Common myeloid progenitor, CD34-positive (primary cell): ENCODE results near the gene KHDC4.

Experiments
- CTCF ChIA-PET: fragments of 350-600 bp; sonication (Branson Sonifier 250); formaldehyde crosslinking; loops from one replicate; lab custom pipeline; 2021; ENCODE audit warnings: antibody characterized with exemption; lab: Charles Lee
- POLR2A ChIA-PET: fragments of 350-600 bp; sonication (Branson Sonifier 250); formaldehyde crosslinking; loops from one replicate; lab custom pipeline; 2021; ENCODE audit warnings: antibody characterized with exemption; lab: Charles Lee
- DNase-seq, 3 donors: peaks; one replicate each; pipeline versions ENCODE4 v3.0.0 to v3.0.0-alpha.2; 2013
- H3K27ac ChIP-seq, 2 experiments: 1 replicate in 1 of 2; 2 replicates in 1 of 2; pipeline ENCODE4 v1.7.0; 2013; ENCODE audit warnings: inconsistent platforms in 2 of 2, low read length in 2 of 2, mild to moderate bottlenecking in 2 of 2, low read depth in 1 of 2, moderate library complexity in 1 of 2; ENCODE audit not compliant: severe bottlenecking in 2 of 2, insufficient read depth in 1 of 2, poor library complexity in 1 of 2
- H3K27me3 ChIP-seq, 5 experiments: replicated peaks in 2 of 5; 1 replicate in 3 of 5; 2 replicates in 2 of 5; pipeline versions ENCODE4 v1.6.1 to v1.7.0; 2013; ENCODE audit warnings: low read length in 4 of 5, mild to moderate bottlenecking in 2 of 5, moderate library complexity in 2 of 5, inconsistent platforms in 1 of 5; ENCODE audit not compliant: insufficient read depth in 5 of 5, control insufficient read depth in 4 of 5
- H3K36me3 ChIP-seq, 4 experiments: 1 replicate in 2 of 4; 2 replicates in 2 of 4; pipeline versions ENCODE4 v1.6.1 to v1.7.0; 2013; ENCODE audit warnings: low read length in 3 of 4, control low read depth in 1 of 4, mild to moderate bottlenecking in 1 of 4; ENCODE audit not compliant: control insufficient read depth in 4 of 4, insufficient read depth in 4 of 4
- H3K4me1 ChIP-seq, 4 experiments: 1 replicate in 3 of 4; 2 replicates in 1 of 4; pipeline versions ENCODE4 v1.6.1 to v1.7.1; 2013; ENCODE audit warnings: low read length in 3 of 4, mild to moderate bottlenecking in 3 of 4, control low read depth in 1 of 4, inconsistent platforms in 1 of 4, moderate library complexity in 1 of 4; ENCODE audit not compliant: control insufficient read depth in 4 of 4, insufficient read depth in 4 of 4; ENCODE audit errors: control extremely low read depth in 1 of 4
- H3K4me3 ChIP-seq, 7 experiments: 1 replicate in 4 of 7; 2 replicates in 3 of 7; pipeline versions ENCODE4 v1.5.1 to v1.7.0; 2013; ENCODE audit warnings: mild to moderate bottlenecking in 7 of 7, low read length in 6 of 7, moderate library complexity in 6 of 7, inconsistent platforms in 2 of 7, low read depth in 2 of 7, control low read depth in 1 of 7; ENCODE audit not compliant: insufficient read depth in 4 of 7, control insufficient read depth in 1 of 7; ENCODE audit errors: extremely low read depth in 1 of 7
- H3K9me3 ChIP-seq, 5 experiments: 1 replicate in 4 of 5; 2 replicates in 1 of 5; pipeline versions ENCODE4 v1.6.1 to v1.7.1; 2013; ENCODE audit warnings: low read length in 4 of 5, mild to moderate bottlenecking in 2 of 5, inconsistent platforms in 1 of 5, low read depth in 1 of 5, moderate library complexity in 1 of 5; ENCODE audit not compliant: control insufficient read depth in 4 of 5, insufficient read depth in 2 of 5; ENCODE audit errors: control extremely low read depth in 1 of 5
- WGBS: methylation state at CpG from one replicate; pipeline ENCODE4 v1.1.5; 2013; ENCODE audit not compliant: insufficient coverage; 5-methylcytosine and 5-hydroxymethylcytosine counted together

KHDC4 gene

DNA sequence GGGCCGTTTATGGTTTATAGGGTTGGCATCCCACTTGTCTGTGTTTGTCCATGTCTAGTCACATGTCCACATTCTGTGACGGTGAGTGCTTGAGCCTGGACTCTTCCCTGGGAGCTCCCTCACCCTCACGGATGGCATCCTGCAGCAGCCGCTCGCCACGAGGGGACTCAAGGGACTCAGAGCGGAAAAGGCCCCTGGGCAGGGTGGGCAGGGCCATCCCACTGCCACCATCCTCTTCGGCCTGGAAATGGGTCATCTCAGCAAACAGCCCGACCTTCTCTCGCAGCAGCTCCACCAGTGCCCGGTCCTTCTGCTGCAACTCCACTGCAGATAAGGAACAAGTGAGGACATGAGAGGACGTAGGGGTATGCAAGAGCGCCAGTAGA, 18.3 kb upstream of the KHDC4 start:
- H3K27me3 ChIP-seq, result no peaks in the 10 kb centered on the region
- H3K9me3 ChIP-seq, result no peaks in the 10 kb centered on the region
- 94% methylated on average over 9 of the region's 13 CpGs for WGBS
- H3K36me3 ChIP-seq, result peaks cover 17 to 88% (median 70%) of the 10 kb centered on the region in 4 experiments
- H3K27ac ChIP-seq, result peak overlapping the region in 1 of 2 experiments; percentile 11
- ChIA-PET CTCF (interaction anchor here (1.7 to 4.0 kb wide), 3 partner anchors 10 to 16 kb away, joined by 6 to 18 read pairs (median 17); no protein-coding TSS in a partner anchor), POLR2A (interaction anchor here (0.5 to 1.5 kb wide), 2 partner anchors 15 to 58 kb away, joined by 3 read pairs; no protein-coding TSS in a partner anchor)
- no peak for DNase-seq
- H3K4me3 ChIP-seq, result no peak overlapping the region
- H3K4me1 ChIP-seq, result peaks cover 0 to 2% (median 0%) of the 10 kb centered on the region in 4 experiments

- Histone ChIP-seq H3K9me3 (no peaks in the 10 kb centered on the region), H3K4me1 (peaks cover 0 to 5% (median 4%) of the 10 kb centered on the region in 4 experiments), H3K27ac (peak overlapping the region in 1 of 2 experiments; percentile 11), H3K36me3 (peaks cover 14 to 88% (median 70%) of the 10 kb centered on the region in 4 experiments), H3K4me3 (no peak overlapping the region), H3K27me3 (no peaks in the 10 kb centered on the region)
- WGBS, result 100% methylated on average over 3 of the region's 6 CpGs
- ChIA-PET CTCF (interaction anchor here (0.9 to 4.0 kb wide), 8 partner anchors 9 to 115 kb away, joined by 3 to 18 read pairs (median 5); no protein-coding TSS in a partner anchor), POLR2A (interaction anchor here (0.5 to 1.5 kb wide), 3 partner anchors 16 to 57 kb away, joined by 3 to 5 read pairs (median 3); no protein-coding TSS in a partner anchor)
- DNase-seq, result no peak
Observed at GRCh38 chr1:155951753-155952504, 17.7 kb upstream of the KHDC4 start.

DNA sequence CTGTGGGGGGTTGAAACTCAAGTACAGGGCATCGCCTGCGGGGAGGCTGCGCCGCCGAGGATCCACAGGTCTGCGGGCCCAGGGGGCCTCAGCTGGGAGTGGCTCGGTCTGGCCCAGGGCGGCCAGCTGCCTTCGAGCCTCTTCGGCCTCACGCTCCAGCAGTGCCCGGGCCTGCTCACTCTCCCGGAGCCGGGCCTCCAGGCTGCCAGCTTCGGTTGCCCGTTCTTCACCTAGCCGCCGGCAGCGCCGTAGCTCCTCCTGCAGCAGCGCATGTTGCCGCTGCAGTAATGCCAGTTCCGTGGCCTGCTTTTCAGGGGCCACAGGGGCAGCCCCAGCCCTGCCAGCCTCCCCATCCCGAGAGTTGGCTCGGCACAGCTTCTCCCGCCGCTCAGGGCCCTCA, 16.6 kb upstream of the KHDC4 start:
- no peak for DNase-seq
- WGBS, result 97% methylated on average over 23 of the region's 27 CpGs
- Histone ChIP-seq H3K4me1 (peaks cover 2 to 16% (median 15%) of the 10 kb centered on the region in 4 experiments), H3K9me3 (no peaks in the 10 kb centered on the region), H3K27ac (no peak overlapping the region), H3K4me3 (no peak overlapping the region), H3K27me3 (no peaks in the 10 kb centered on the region), H3K36me3 (peaks cover 16 to 88% (median 73%) of the 10 kb centered on the region in 4 experiments)
- ChIA-PET CTCF (interaction anchor here (1.2 to 4.0 kb wide), 4 partner anchors 12 to 114 kb away, joined by 3 to 18 read pairs (median 5); no protein-coding TSS in a partner anchor), POLR2A (no interaction called here)

DNA sequence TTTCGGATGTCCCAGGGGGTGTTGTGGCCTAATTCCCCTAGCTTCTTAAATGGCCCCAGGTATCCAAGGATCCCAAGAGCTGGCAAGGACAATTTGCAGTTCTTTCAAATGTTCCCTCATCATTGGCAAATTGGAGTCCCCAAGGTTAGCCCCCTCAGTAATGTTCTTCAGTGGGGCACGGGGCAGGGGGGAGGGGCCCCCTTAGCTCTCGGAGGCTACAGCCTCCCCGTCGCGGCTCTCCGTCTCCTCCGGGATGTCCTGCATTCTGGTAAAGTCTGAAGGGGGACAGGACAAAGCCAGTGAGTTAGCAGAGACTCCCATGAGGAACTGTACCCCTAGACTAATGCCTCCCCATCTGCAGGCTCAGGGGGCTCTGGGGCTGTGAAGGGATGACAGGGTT, 13.5 kb upstream of the KHDC4 start:
- no peaks in the 10 kb centered on the region for H3K9me3 ChIP-seq
- peak overlapping the region in 1 of 2 experiments; percentile 58 for H3K27ac ChIP-seq
- peaks cover 2 to 31% (median 26%) of the 10 kb centered on the region in 4 experiments for H3K4me1 ChIP-seq
- POLR2A ChIA-PET, result interaction anchor here (0.8 kb wide), 1 partner anchor 30 kb away, joined by 3 read pairs; no protein-coding TSS in a partner anchor
- H3K4me3 ChIP-seq, result no peak overlapping the region
- 99% methylated on average over 7 of the region's 8 CpGs for WGBS
- CTCF ChIA-PET, result interaction anchor here (1.1 to 3.2 kb wide), 7 partner anchors 10 to 42 kb away, joined by 3 to 18 read pairs (median 4); partner anchors contain the start of gene ARHGEF2
- peaks cover 6 to 64% (median 58%) of the 10 kb centered on the region in 4 experiments for H3K36me3 ChIP-seq
- no peaks in the 10 kb centered on the region for H3K27me3 ChIP-seq
- no peak for DNase-seq

DNA sequence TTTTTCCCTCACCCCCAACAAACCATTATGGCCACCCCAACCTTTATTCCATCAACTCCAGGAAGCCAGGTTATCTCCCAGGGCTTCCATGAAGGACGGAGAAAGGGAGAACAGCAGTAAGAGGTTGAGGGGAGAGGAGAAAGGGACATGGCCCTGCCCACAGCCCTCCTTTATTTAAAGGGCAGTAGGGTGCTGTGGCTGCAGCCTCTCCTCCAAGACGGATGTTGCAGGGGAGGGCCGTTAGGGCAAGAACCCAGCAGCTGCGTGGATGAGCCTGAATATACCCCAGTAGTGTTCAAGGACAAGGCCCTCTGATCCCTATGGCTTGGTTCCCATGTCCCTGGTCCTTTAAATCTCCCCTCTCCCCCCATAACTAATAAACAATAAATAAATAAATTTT, 13.1 kb upstream of the KHDC4 start:
- H3K4me3 ChIP-seq, result no peak overlapping the region
- 100% methylated on average over 1 of the region's 4 CpGs for WGBS
- POLR2A ChIA-PET, result no interaction called here
- CTCF ChIA-PET, result interaction anchor here (2.1 to 3.2 kb wide), 3 partner anchors 9 to 43 kb away, joined by 6 to 18 read pairs (median 14); partner anchors contain the start of gene ARHGEF2
- no peaks in the 10 kb centered on the region for H3K27me3 ChIP-seq
- peak overlapping the region in 1 of 2 experiments; percentile 58 for H3K27ac ChIP-seq
- H3K36me3 ChIP-seq, result peaks cover 6 to 60% (median 53%) of the 10 kb centered on the region in 4 experiments
- H3K4me1 ChIP-seq, result peaks cover 2 to 32% (median 26%) of the 10 kb centered on the region in 4 experiments
- no peaks in the 10 kb centered on the region for H3K9me3 ChIP-seq
- DNase-seq, result no peak

GRCh38 chr1:155946633-155947219, 12.5 kb upstream of the KHDC4 start:
- WGBS, result 94% methylated on average over 3 of the region's 8 CpGs
- CTCF ChIA-PET, result interaction anchor here (0.8 to 4.1 kb wide), 6 partner anchors 9 to 43 kb away, joined by 3 to 15 read pairs (median 4); partner anchors contain the start of genes ARHGEF2 and KHDC4

More at GRCh38 chr1:155946633-155947219, 12.5 kb upstream of the KHDC4 start:
- Histone ChIP-seq H3K36me3 (peaks cover 6 to 54% (median 48%) of the 10 kb centered on the region in 4 experiments), H3K27ac (peak overlapping the region in 1 of 2 experiments; percentile 61), H3K4me1 (peaks cover 2 to 38% (median 29%) of the 10 kb centered on the region in 4 experiments), H3K4me3 (peak overlapping the region in 1 of 7 experiments; percentile 25), H3K27me3 (no peaks in the 10 kb centered on the region), H3K9me3 (no peaks in the 10 kb centered on the region)
- POLR2A ChIA-PET, result interaction anchor here (1.0 kb wide), 1 partner anchor 32 kb away, joined by 3 read pairs; the partner anchor contains the start of gene ARHGEF2
- DNase-seq, result no peak
